ENCODE data around the gene FBXO34. TPM values are rescaled to one million over a fixed set of nuclear protein-coding genes. Genes with fewer than 3 reads are reported as not detected.

FBXO34 gene
- total and polyA plus RNA-seq, 9 of the 15 experiments (the other 6 are each of a cell fraction or from before 2014, with no cell fraction given): 6.3 to 24.9 (median 16.2) TPM

- no peak for TF ChIP-seq ZNF583 (CRISPR knock-in tag; IDR thresholded peaks at IDR 0.05)
- TF ChIP-seq, protein P1, sequence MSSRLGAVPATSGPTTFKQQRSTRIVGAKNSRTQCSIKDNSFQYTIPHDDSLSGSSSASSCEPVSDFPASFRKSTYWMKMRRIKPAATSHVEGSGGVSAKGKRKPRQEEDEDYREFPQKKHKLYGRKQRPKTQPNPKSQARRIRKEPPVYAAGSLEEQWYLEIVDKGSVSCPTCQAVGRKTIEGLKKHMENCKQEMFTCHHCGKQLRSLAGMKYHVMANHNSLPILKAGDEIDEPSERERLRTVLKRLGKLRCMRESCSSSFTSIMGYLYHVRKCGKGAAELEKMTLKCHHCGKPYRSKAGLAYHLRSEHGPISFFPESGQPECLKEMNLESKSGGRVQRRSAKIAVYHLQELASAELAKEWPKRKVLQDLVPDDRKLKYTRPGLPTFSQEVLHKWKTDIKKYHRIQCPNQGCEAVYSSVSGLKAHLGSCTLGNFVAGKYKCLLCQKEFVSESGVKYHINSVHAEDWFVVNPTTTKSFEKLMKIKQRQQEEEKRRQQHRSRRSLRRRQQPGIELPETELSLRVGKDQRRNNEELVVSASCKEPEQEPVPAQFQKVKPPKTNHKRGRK (tag; IDR thresholded peaks at IDR 0.05): no peak
- no peak for TF ChIP-seq ASH1L (IDR thresholded peaks at IDR 0.05; ENCODE audit: borderline replicate concordance, low read depth, partially characterized antibody)
- TF ChIP-seq NFIX (CRISPR knock-in tag; IDR thresholded peaks at IDR 0.05; ENCODE audit: low read depth): no peak
- peak; percentile 86 for TF ChIP-seq RNF2 (IDR thresholded peaks at IDR 0.05)
- TF ChIP-seq U2AF1 (optimal IDR thresholded peaks at IDR 0.05; ENCODE audit: low read depth, low read length): no peak
- TF ChIP-seq PHB2 (IDR thresholded peaks at IDR 0.05; ENCODE audit: low read depth): peak; percentile 52; the same call in 1 of the 2 replicates
- no peak for TF ChIP-seq E2F6 (IDR thresholded peaks at IDR 0.05; ENCODE audit: borderline replicate concordance in 1 of 2, extremely low read depth in 1 of 2, insufficient read depth in 1 of 2, insufficient read length in 1 of 2, low read depth in 1 of 2, low read length in 1 of 2, poor library complexity in 1 of 2, severe bottlenecking in 1 of 2)
- TF ChIP-seq NCOA2 (IDR thresholded peaks at IDR 0.05; ENCODE audit: partially characterized antibody in 2 of 2): no peak
- TF ChIP-seq, protein P2, sequence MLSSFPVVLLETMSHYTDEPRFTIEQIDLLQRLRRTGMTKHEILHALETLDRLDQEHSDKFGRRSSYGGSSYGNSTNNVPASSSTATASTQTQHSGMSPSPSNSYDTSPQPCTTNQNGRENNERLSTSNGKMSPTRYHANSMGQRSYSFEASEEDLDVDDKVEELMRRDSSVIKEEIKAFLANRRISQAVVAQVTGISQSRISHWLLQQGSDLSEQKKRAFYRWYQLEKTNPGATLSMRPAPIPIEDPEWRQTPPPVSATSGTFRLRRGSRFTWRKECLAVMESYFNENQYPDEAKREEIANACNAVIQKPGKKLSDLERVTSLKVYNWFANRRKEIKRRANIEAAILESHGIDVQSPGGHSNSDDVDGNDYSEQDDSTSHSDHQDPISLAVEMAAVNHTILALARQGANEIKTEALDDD (IDR thresholded peaks at IDR 0.05): peak; percentile 32; the same call in 1 of the 2 replicates
- TF ChIP-seq, protein P3, sequence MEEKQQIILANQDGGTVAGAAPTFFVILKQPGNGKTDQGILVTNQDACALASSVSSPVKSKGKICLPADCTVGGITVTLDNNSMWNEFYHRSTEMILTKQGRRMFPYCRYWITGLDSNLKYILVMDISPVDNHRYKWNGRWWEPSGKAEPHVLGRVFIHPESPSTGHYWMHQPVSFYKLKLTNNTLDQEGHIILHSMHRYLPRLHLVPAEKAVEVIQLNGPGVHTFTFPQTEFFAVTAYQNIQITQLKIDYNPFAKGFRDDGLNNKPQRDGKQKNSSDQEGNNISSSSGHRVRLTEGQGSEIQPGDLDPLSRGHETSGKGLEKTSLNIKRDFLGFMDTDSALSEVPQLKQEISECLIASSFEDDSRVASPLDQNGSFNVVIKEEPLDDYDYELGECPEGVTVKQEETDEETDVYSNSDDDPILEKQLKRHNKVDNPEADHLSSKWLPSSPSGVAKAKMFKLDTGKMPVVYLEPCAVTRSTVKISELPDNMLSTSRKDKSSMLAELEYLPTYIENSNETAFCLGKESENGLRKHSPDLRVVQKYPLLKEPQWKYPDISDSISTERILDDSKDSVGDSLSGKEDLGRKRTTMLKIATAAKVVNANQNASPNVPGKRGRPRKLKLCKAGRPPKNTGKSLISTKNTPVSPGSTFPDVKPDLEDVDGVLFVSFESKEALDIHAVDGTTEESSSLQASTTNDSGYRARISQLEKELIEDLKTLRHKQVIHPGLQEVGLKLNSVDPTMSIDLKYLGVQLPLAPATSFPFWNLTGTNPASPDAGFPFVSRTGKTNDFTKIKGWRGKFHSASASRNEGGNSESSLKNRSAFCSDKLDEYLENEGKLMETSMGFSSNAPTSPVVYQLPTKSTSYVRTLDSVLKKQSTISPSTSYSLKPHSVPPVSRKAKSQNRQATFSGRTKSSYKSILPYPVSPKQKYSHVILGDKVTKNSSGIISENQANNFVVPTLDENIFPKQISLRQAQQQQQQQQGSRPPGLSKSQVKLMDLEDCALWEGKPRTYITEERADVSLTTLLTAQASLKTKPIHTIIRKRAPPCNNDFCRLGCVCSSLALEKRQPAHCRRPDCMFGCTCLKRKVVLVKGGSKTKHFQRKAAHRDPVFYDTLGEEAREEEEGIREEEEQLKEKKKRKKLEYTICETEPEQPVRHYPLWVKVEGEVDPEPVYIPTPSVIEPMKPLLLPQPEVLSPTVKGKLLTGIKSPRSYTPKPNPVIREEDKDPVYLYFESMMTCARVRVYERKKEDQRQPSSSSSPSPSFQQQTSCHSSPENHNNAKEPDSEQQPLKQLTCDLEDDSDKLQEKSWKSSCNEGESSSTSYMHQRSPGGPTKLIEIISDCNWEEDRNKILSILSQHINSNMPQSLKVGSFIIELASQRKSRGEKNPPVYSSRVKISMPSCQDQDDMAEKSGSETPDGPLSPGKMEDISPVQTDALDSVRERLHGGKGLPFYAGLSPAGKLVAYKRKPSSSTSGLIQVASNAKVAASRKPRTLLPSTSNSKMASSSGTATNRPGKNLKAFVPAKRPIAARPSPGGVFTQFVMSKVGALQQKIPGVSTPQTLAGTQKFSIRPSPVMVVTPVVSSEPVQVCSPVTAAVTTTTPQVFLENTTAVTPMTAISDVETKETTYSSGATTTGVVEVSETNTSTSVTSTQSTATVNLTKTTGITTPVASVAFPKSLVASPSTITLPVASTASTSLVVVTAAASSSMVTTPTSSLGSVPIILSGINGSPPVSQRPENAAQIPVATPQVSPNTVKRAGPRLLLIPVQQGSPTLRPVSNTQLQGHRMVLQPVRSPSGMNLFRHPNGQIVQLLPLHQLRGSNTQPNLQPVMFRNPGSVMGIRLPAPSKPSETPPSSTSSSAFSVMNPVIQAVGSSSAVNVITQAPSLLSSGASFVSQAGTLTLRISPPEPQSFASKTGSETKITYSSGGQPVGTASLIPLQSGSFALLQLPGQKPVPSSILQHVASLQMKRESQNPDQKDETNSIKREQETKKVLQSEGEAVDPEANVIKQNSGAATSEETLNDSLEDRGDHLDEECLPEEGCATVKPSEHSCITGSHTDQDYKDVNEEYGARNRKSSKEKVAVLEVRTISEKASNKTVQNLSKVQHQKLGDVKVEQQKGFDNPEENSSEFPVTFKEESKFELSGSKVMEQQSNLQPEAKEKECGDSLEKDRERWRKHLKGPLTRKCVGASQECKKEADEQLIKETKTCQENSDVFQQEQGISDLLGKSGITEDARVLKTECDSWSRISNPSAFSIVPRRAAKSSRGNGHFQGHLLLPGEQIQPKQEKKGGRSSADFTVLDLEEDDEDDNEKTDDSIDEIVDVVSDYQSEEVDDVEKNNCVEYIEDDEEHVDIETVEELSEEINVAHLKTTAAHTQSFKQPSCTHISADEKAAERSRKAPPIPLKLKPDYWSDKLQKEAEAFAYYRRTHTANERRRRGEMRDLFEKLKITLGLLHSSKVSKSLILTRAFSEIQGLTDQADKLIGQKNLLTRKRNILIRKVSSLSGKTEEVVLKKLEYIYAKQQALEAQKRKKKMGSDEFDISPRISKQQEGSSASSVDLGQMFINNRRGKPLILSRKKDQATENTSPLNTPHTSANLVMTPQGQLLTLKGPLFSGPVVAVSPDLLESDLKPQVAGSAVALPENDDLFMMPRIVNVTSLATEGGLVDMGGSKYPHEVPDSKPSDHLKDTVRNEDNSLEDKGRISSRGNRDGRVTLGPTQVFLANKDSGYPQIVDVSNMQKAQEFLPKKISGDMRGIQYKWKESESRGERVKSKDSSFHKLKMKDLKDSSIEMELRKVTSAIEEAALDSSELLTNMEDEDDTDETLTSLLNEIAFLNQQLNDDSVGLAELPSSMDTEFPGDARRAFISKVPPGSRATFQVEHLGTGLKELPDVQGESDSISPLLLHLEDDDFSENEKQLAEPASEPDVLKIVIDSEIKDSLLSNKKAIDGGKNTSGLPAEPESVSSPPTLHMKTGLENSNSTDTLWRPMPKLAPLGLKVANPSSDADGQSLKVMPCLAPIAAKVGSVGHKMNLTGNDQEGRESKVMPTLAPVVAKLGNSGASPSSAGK (IDR thresholded peaks at IDR 0.05): no peak
- no peak for TF ChIP-seq CBFB (CRISPR knock-in tag; IDR thresholded peaks at IDR 0.05)
- TF ChIP-seq TRIM24 (IDR thresholded peaks at IDR 0.05): peak in 1 of 2 experiments; percentile 78; a peak in 2 of 4 replicates
These were observed 112.4 kb downstream of the FBXO34 start (continued) for GRCh38 chr14:55383541-55384140.
